WTC11 (cell line): ENCODE measurements around the gene CABCOCO1.

Experiments
- AFF4 ChIP-seq: sonication (generic); formaldehyde crosslinking; IDR thresholded peaks from 2 replicates; pipeline ENCODE4 v1.8.1; 2023; ENCODE audit warnings: mild to moderate bottlenecking, missing genetic modification reagents, borderline replicate concordance
- ATF3 ChIP-seq: sonication (generic); formaldehyde crosslinking; conservative IDR thresholded peaks from 2 replicates; pipeline ENCODE4 v1.8.1; 2022; ENCODE audit warnings: mild to moderate bottlenecking, missing genetic modification reagents
- CTCF ChIP-seq: fragments of 200-600 bp; IDR thresholded peaks from 2 replicates; pipeline ENCODE4 v1.8.0; 2022; ENCODE audit warnings: antibody characterized with exemption
- ESRRA ChIP-seq: sonication (generic); formaldehyde crosslinking; IDR thresholded peaks from 2 replicates; pipeline ENCODE4 v1.8.1; 2022; ENCODE audit warnings: mild to moderate bottlenecking, missing genetic modification reagents, borderline replicate concordance
- ETV6 ChIP-seq: sonication (generic); formaldehyde crosslinking; IDR thresholded peaks from 2 replicates; pipeline ENCODE4 v1.8.1; 2022; ENCODE audit warnings: mild to moderate bottlenecking, missing genetic modification reagents
- MAX ChIP-seq: sonication (generic); formaldehyde crosslinking; IDR thresholded peaks from 2 replicates; pipeline ENCODE4 v1.8.0; 2022; ENCODE audit warnings: mild to moderate bottlenecking, missing genetic modification reagents
- NFYB ChIP-seq: sonication (generic); formaldehyde crosslinking; conservative IDR thresholded peaks from 2 replicates; pipeline ENCODE4 v1.8.0; 2022; ENCODE audit warnings: low read depth, missing genetic modification reagents
- NR1H2 ChIP-seq: sonication (generic); formaldehyde crosslinking; IDR thresholded peaks from 2 replicates; pipeline ENCODE4 v1.9.0; 2021; ENCODE audit warnings: mild to moderate bottlenecking, moderate library complexity, missing genetic modification reagents
- SP1 ChIP-seq: sonication (generic); formaldehyde crosslinking; conservative IDR thresholded peaks from 2 replicates; pipeline ENCODE4 v1.8.1; 2022; ENCODE audit warnings: missing genetic modification reagents
- STAT6 ChIP-seq: sonication (generic); formaldehyde crosslinking; conservative IDR thresholded peaks from 2 replicates; pipeline ENCODE4 v1.8.1; 2023; ENCODE audit warnings: mild to moderate bottlenecking, low read depth, missing genetic modification reagents, moderate library complexity
- ZBTB43 ChIP-seq: sonication (generic); formaldehyde crosslinking; IDR thresholded peaks from 2 replicates; pipeline ENCODE4 v1.8.1; 2023; ENCODE audit warnings: mild to moderate bottlenecking, missing genetic modification reagents
- ZNF512 ChIP-seq: sonication (generic); formaldehyde crosslinking; IDR thresholded peaks from 2 replicates; pipeline ENCODE4 v1.8.1; 2022; ENCODE audit warnings: missing genetic modification reagents, borderline replicate concordance

GRCh38 chr10:61781969-61782403 is 119.3 kb downstream of the CABCOCO1 start:
- TF ChIP-seq CTCF (no peak), AFF4 (CRISPR knock-in tag) (no peak), ESRRA (CRISPR knock-in tag) (no peak), STAT6 (no peak), ATF3 (CRISPR knock-in tag) (no peak), MAX (CRISPR knock-in tag) (no peak), ETV6 (CRISPR knock-in tag) (no peak), NFYB (CRISPR knock-in tag) (no peak), ZBTB43 (CRISPR knock-in tag) (no peak), ZNF512 (CRISPR knock-in tag) (no peak), SP1 (no peak), NR1H2 (CRISPR knock-in tag) (no peak)
